Ovary (tissue), 9 donors: Measurements from ENCODE around the gene GDAP1L1. TPM values are rescaled to one million over a fixed set of nuclear protein-coding genes. Genes with fewer than 3 reads are reported as not detected.

Source experiments
- DNase-seq, 5 donors: peaks; one replicate each; pipeline ENCODE4 v3.0.0-alpha.2; 2019 to 2020
- H3K27ac ChIP-seq, 2 donors: fragments of 200-600 bp; one replicate each; pipeline versions ENCODE4 v1.5.1 to v1.8.0; 2019 to 2022
- H3K27me3 ChIP-seq: fragments of 200-600 bp; one replicate; pipeline ENCODE4 v1.8.0; 2022
- H3K36me3 ChIP-seq: fragments of 200-600 bp; sonication (generic); one replicate; pipeline ENCODE4 v1.5.1; 2019
- H3K4me1 ChIP-seq: one replicate; pipeline ENCODE4 v1.8.1; 2013; ENCODE audit warnings: mild to moderate bottlenecking, moderate library complexity; ENCODE audit not compliant: insufficient read depth
- H3K4me3 ChIP-seq: fragments of 200-600 bp; sonication (generic); one replicate; pipeline ENCODE4 v1.5.1; 2017
- H3K9me3 ChIP-seq, 2 donors: fragments of 200-600 bp in 1 of 2; sonication (generic) in 1 of 2; one replicate each; pipeline versions ENCODE4 v1.5.1 to v1.8.1; 2013 to 2019; ENCODE audit warnings: mild to moderate bottlenecking in 1 of 2, moderate library complexity in 1 of 2
- CTCF ChIP-seq, 3 donors: fragments of 450-650 bp in 2 of 3; fragments of 200-600 bp in 1 of 3; IDR thresholded peaks; one replicate each; pipeline versions ENCODE4 v1.5.1 to v1.8.0; 2016 to 2022; ENCODE audit warnings: antibody characterized with exemption in 3 of 3, mild to moderate bottlenecking in 1 of 3
- EP300 ChIP-seq: sonication (generic); formaldehyde crosslinking; IDR thresholded peaks from one replicate; pipeline ENCODE4 v1.6.1; 2017; ENCODE audit warnings: antibody characterized with exemption
- POLR2A ChIP-seq: fragments of 450-650 bp; IDR thresholded peaks from one replicate; pipeline ENCODE4 v1.6.1; 2017; ENCODE audit warnings: antibody characterized with exemption, mild to moderate bottlenecking, moderate library complexity
- WGBS, 3 donors: extraction: QIAGEN DNeasy Blood & Tissue Kit in 1 of 3; methylation state at CpG; one replicate each; pipeline versions ENCODE4 v1.1.5 to v1.1.7; 2013 to 2017; 5-methylcytosine and 5-hydroxymethylcytosine counted together
- intact Hi-C, 4 donors: fragments of 100-400 bp; cut with DNase I; formaldehyde crosslinking; loops; one replicate each; pipeline versions ENCODE4 v1.11.0 to v1.15.1; 2022 to 2023
- polyA plus RNA-seq, 2 donors: library from polyadenylated mRNA; stranded (reverse); fragments of 200-250 nt in 1 of 2; fragments of 350-450 nt in 1 of 2; fragmentation: Illumina TruSeq in 1 of 2; extraction: RNeasy Lipid Tissue Mini Kit (QIAGEN cat#74804) in 1 of 2; gene quantifications; one replicate each; pipeline ENCODE4 v1.2.3, GENCODE V29; 2013 to 2014
- total RNA-seq, 7 donors: library from RNA; depleted of rRNA in 2 of 7; stranded (reverse); fragments of >200 nt in 2 of 7; fragmentation: NEBNext Ultra II Directional in 3 of 7; extraction: Animal tissue kit (Norgen Biotek cat#: 25700) in 3 of 7; gene quantifications; one replicate each; pipeline versions ENCODE4 v1.1.0 to v1.2.4, GENCODE V29; 2016 to 2023
- donor health status: DM: no; HTN: no; CAD: no; lungs with moderate emphysema.
- donor health status: DM: no; HTN: no; CAD: no.
- donor health status: Bipolar disorder and iron deficiency.
- donor health status: DM: yes; HTN: yes; CAD: no.
- donor health status: DM: no; HTN: no; CAD: no.
- donor health status: DM: yes; HTN: yes; CAD: no.

The GDAP1L1 gene
- total and polyA plus RNA-seq, 9 donors, result 0.72 to 3.3 (median 1.6) TPM

- no peak for DNase-seq
- H3K4me3 ChIP-seq, result no peak overlapping the region
- TF ChIP-seq POLR2A (no peak), EP300 (no peak), CTCF (IDR thresholded peaks at IDR 0.05) (no peak)
- peaks cover 3% of the 10 kb centered on the region for H3K4me1 ChIP-seq
- 86 to 97% (median 89%) methylated on average over 3 of the region's 3 CpGs for WGBS, 3 donors
- intact Hi-C loops, result loop anchor here in 1 of 4 donors (5.0 kb wide), 1 partner anchor 161 kb away; no protein-coding TSS in a partner anchor
- no peaks in the 10 kb centered on the region for H3K9me3 ChIP-seq
- H3K27ac ChIP-seq, result no peak overlapping the region
- no peaks in the 10 kb centered on the region for H3K27me3 ChIP-seq
- H3K36me3 ChIP-seq, result no peaks in the 10 kb centered on the region
Observed at GRCh38 chr20:44221368-44221954, 25.6 kb upstream of the GDAP1L1 start.

DNA sequence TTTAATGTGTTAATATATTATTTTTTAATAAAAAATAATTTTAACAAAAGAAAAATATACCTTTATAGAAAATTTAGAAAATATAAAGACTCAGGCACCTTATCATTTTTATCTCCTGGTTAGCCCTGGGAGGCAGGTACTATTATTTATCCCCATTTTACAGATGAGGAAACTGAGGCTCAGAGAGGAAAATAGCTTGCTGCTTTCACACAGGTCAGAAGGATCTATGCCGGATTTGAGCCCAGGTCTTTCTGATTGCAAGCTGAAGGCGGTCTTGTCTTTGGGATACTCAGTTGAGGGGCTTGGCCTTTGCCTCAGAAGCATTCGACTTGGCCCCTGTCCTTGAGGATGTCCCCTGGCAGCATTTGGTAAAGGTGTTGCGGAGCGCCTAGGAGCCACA is 25.1 kb upstream of the GDAP1L1 start:
- H3K4me3 ChIP-seq, result no peak overlapping the region
- no peak for DNase-seq
- no peak overlapping the region for H3K27ac ChIP-seq
- TF ChIP-seq POLR2A, result no peak
- no peak for TF ChIP-seq CTCF (IDR thresholded peaks at IDR 0.05)
- TF ChIP-seq EP300, result no peak
- no peaks in the 10 kb centered on the region for H3K36me3 ChIP-seq
- intact Hi-C loops, result loop anchor here in 1 of 4 donors (5.0 kb wide), 1 partner anchor 160 kb away; no protein-coding TSS in a partner anchor
- no peaks in the 10 kb centered on the region for H3K9me3 ChIP-seq
- H3K27me3 ChIP-seq, result no peaks in the 10 kb centered on the region
- WGBS, 3 donors, result 86 to 95% (median 87%) methylated on average over 5 of the region's 5 CpGs
- peaks cover 3% of the 10 kb centered on the region for H3K4me1 ChIP-seq

GRCh38 chr20:44222633-44223368 is 24.3 kb upstream of the GDAP1L1 start:
- Histone ChIP-seq H3K36me3 (no peaks in the 10 kb centered on the region), H3K9me3 (no peaks in the 10 kb centered on the region), H3K27me3 (no peaks in the 10 kb centered on the region), H3K27ac (no peak overlapping the region), H3K4me1 (peaks cover 3% of the 10 kb centered on the region), H3K4me3 (no peak overlapping the region)
- WGBS, 3 donors, result 59 to 62% (median 60%) methylated on average over 7 of the region's 7 CpGs
- no peak for TF ChIP-seq CTCF (IDR thresholded peaks at IDR 0.05)
- intact Hi-C loops, result loop anchor here in 1 of 4 donors (5.0 kb wide), 1 partner anchor 160 kb away; no protein-coding TSS in a partner anchor
- no peak for DNase-seq

- no peak overlapping the region for H3K27ac ChIP-seq
- TF ChIP-seq EP300, result no peak
- TF ChIP-seq CTCF (IDR thresholded peaks at IDR 0.05), result no peak
- TF ChIP-seq POLR2A, result no peak
- intact Hi-C loops, result loop anchor here in 1 of 4 donors (5.0 kb wide), 1 partner anchor 159 kb away; no protein-coding TSS in a partner anchor
- WGBS, 3 donors, result 79 to 81% (median 79%) methylated on average over 5 of the region's 5 CpGs
- no peaks in the 10 kb centered on the region for H3K36me3 ChIP-seq
- no peaks in the 10 kb centered on the region for H3K27me3 ChIP-seq
- no peak for DNase-seq
- peaks cover 3% of the 10 kb centered on the region for H3K4me1 ChIP-seq
- H3K9me3 ChIP-seq, result no peaks in the 10 kb centered on the region
- no peak overlapping the region for H3K4me3 ChIP-seq
Observed at GRCh38 chr20:44223721-44224120, 23.4 kb upstream of the GDAP1L1 start.
